Psoas muscle (tissue), 8 donors: ENCODE results near the gene MAP2K3. TPM values are rescaled to one million over a fixed set of nuclear protein-coding genes. Genes with fewer than 3 reads are reported as not detected.
"Not testable (repeated sequence)": the region's sequence is repeated elsewhere in the genome, so short reads cannot be mapped to it uniquely, and the experiment has no call there.

Source experiments
- ATAC-seq, 4 donors: fragments of 200-7000 bp; cut with Tn5 transposase; one replicate each; pipeline ENCODE4 v1.9.1; 2020; ENCODE audit warnings: moderate library complexity in 3 of 4, mild to moderate bottlenecking in 2 of 4
- DNase-seq, 2 donors: peaks; one replicate each; pipeline ENCODE4 v3.0.0-alpha.2; 2020
- H3K27ac ChIP-seq: fragments of 200-600 bp; one replicate; pipeline ENCODE4 v1.8.0; 2022
- H3K27me3 ChIP-seq, 3 donors: fragments of 200-600 bp in 1 of 3; one replicate each; pipeline versions ENCODE4 v1.6.1 to v1.8.0; 2013 to 2022; ENCODE audit warnings: low read length in 2 of 3, mild to moderate bottlenecking in 2 of 3, moderate library complexity in 1 of 3; ENCODE audit not compliant: insufficient read depth in 3 of 3
- H3K36me3 ChIP-seq, 2 donors: fragments of 200-600 bp in 1 of 2; one replicate each; pipeline versions ENCODE4 v1.6.1 to v1.8.0; 2013 to 2022; ENCODE audit warnings: low read depth in 1 of 2, mild to moderate bottlenecking in 1 of 2, moderate library complexity in 1 of 2; ENCODE audit not compliant: insufficient read depth in 1 of 2
- H3K4me1 ChIP-seq: fragments of 200-600 bp; one replicate; pipeline ENCODE4 v1.8.0; 2022
- H3K4me3 ChIP-seq: fragments of 200-600 bp; one replicate; pipeline ENCODE4 v1.8.0; 2022; ENCODE audit warnings: mild to moderate bottlenecking
- H3K9me3 ChIP-seq: fragments of 200-600 bp; one replicate; pipeline ENCODE4 v1.8.0; 2022
- CTCF ChIP-seq: fragments of 200-600 bp; IDR thresholded peaks from one replicate; pipeline ENCODE4 v1.8.0; 2022; ENCODE audit warnings: antibody characterized with exemption
- WGBS, 3 donors: extraction: QIAGEN DNeasy Blood & Tissue Kit; methylation state at CpG; one replicate each; pipeline versions ENCODE4 v1.1.6 to v1.1.7; 2013; 5-methylcytosine and 5-hydroxymethylcytosine counted together
- intact Hi-C, 2 donors: fragments of 100-400 bp; cut with DNase I; formaldehyde crosslinking; loops; one replicate each; pipeline versions ENCODE4 v1.11.0 to v1.14.2; 2022
- polyA plus RNA-seq, 3 donors: library from polyadenylated mRNA; stranded (reverse); fragments of 200-250 nt; gene quantifications; one replicate each; pipeline ENCODE4 v1.2.3, GENCODE V29; 2013
- total RNA-seq, 4 donors: library from RNA; stranded (reverse); fragmentation: NEBNext Ultra II Directional in 2 of 4; extraction: Animal tissue kit (Norgen Biotek cat#: 25700) in 2 of 4; gene quantifications; one replicate each; pipeline versions ENCODE4 v1.2.1 to v1.2.4, GENCODE V29; 2021 to 2023
- donor health status: healthy with polysubstance abuse.
- donor health status: DM: no; HTN: no; CAD: no; lungs with moderate emphysema.
- donor health status: Bipolar disorder and iron deficiency.
- donor health status: healthy.
- donor health status: DM: yes; HTN: yes; CAD: no.
- donor health status: DM: no; HTN: no; CAD: no.
- donor health status: DM: no; HTN: no; CAD: no.
- donor health status: DM: yes; HTN: yes; CAD: no.

MAP2K3 gene
- total and polyA plus RNA-seq, 7 donors, result 64.4 to 229 (median 114) TPM

- no peaks in the 10 kb centered on the region for H3K27me3 ChIP-seq
- no peaks in the 10 kb centered on the region for H3K4me1 ChIP-seq
- DNase-seq (peak in 1 of 2 donors; percentile 32), ATAC-seq (peak; percentile 20 to 51 (median 46))
- intact Hi-C loops, result no loop called here
- no peaks in the 10 kb centered on the region for H3K36me3 ChIP-seq
- TF ChIP-seq CTCF, result no peak
- no peak overlapping the region for H3K27ac ChIP-seq
- H3K9me3 ChIP-seq, result no peaks in the 10 kb centered on the region
- 27 to 46% (median 40%) methylated on average over 9 to 10 of the region's 10 CpGs for whole genome bisulfite sequencing, 3 donors
- H3K4me3 ChIP-seq, result no peak overlapping the region
These were observed 60.7 kb downstream of the MAP2K3 start for GRCh38 chr17:21345236-21345635.

- ATAC-seq, result peak; percentile 54 to 81 (median 65)
- H3K4me3 ChIP-seq, H3K36me3 ChIP-seq, H3K4me1 ChIP-seq, intact Hi-C loops, H3K27me3 ChIP-seq, H3K27ac ChIP-seq, DNase-seq, H3K9me3 ChIP-seq: not testable (repeated sequence)
- no CpG with 5 or more reads among the region's 2 CpGs for WGBS, 3 donors
These were observed 61.6 kb downstream of the MAP2K3 start for GRCh38 chr17:21346107-21346506.

GRCh38 chr17:21346651-21347250, 62.2 kb downstream of the MAP2K3 start:
- H3K27ac ChIP-seq, H3K4me1 ChIP-seq, H3K9me3 ChIP-seq, intact Hi-C loops, H3K27me3 ChIP-seq, H3K36me3 ChIP-seq, ATAC-seq, H3K4me3 ChIP-seq: not testable (repeated sequence)
- peak in 1 of 2 donors; percentile 52 for DNase-seq
- WGBS, 3 donors, result 33 to 44% (median 42%) methylated on average over 7 to 10 of the region's 10 CpGs

- ATAC-seq, intact Hi-C loops, H3K9me3 ChIP-seq, H3K4me1 ChIP-seq, H3K27ac ChIP-seq, H3K27me3 ChIP-seq, H3K4me3 ChIP-seq, H3K36me3 ChIP-seq: not testable (repeated sequence)
- peak in 1 of 2 donors; percentile 2 for DNase-seq
- WGBS, 3 donors, result 93 to 94% methylated on average over 3 to 4 of the region's 6 CpGs; no CpG with 5 or more reads in 1 of the 3 donors
These were observed 63.1 kb downstream of the MAP2K3 start for GRCh38 chr17:21347660-21348059.

- H3K27me3 ChIP-seq, intact Hi-C loops, H3K4me3 ChIP-seq, H3K9me3 ChIP-seq, H3K36me3 ChIP-seq, H3K27ac ChIP-seq, H3K4me1 ChIP-seq: not testable (repeated sequence)
- ATAC-seq, result peak in 2 of 4 donors; percentile 24 to 39
- 77 to 82% (median 82%) methylated on average over 8 to 10 of the region's 14 CpGs for WGBS, 3 donors
- peak in 1 of 2 donors; percentile 19 for DNase-seq
These were observed 63.8 kb downstream of the MAP2K3 start for GRCh38 chr17:21348081-21348925.

GRCh38 chr17:21348926-21349261, 64.4 kb downstream of the MAP2K3 start:
- H3K4me3 ChIP-seq, H3K27ac ChIP-seq, H3K27me3 ChIP-seq, intact Hi-C loops, H3K36me3 ChIP-seq, ATAC-seq, H3K9me3 ChIP-seq, DNase-seq, H3K4me1 ChIP-seq: not testable (repeated sequence)
- 69 to 80% (median 80%) methylated on average over 4 of the region's 7 CpGs for WGBS, 3 donors

- ATAC-seq, intact Hi-C loops, H3K27ac ChIP-seq, H3K27me3 ChIP-seq, H3K36me3 ChIP-seq, H3K9me3 ChIP-seq, H3K4me1 ChIP-seq, H3K4me3 ChIP-seq: not testable (repeated sequence)
- 69 to 83% (median 82%) methylated on average over 5 of the region's 6 CpGs for WGBS, 3 donors
- DNase-seq, result peak in 1 of 2 donors; percentile 17
These were observed 65.0 kb downstream of the MAP2K3 start for GRCh38 chr17:21349358-21350050.

GRCh38 chr17:21350495-21350894, 66.0 kb downstream of the MAP2K3 start:
- H3K27ac ChIP-seq, H3K27me3 ChIP-seq, H3K9me3 ChIP-seq, H3K4me3 ChIP-seq, intact Hi-C loops, H3K4me1 ChIP-seq, ATAC-seq, H3K36me3 ChIP-seq: not testable (repeated sequence)
- 72 to 75% (median 74%) methylated on average over 14 to 19 of the region's 19 CpGs for WGBS, 3 donors
- peak in 1 of 2 donors; percentile 23 for DNase-seq
